ENCODE data around the gene FOXF1.

The FOXF1 gene

DNA sequence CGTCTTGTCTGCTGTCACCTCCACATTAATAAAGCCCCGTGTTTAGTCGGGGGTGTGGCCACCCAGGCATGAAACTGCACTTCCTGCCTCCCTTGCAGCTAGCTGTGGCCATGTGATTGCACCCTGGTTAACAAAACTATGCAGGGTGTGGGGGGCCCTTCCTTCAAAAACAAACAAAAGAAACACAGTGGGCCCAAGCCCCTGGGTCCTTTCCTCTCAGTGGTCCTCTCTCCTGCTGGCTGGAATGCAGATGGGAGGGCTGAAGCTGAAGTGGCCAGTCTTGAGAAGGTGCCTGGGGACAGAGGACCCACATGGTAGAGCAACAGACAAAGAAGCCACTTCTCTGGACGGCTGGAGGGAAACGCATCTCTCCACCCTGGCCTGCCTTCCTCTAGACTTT is 38.0 kb upstream of the FOXF1 start:
- Histone ChIP-seq H3K4me1 (ENCODE audit: low read length) (no peaks in the 10 kb centered on the region), H3K4me2 (ENCODE audit: low read depth, low read length) (no peak overlapping the region), H3K9ac (ENCODE audit: low read length) (no peak overlapping the region), H3K9me2 (replicated peaks; ENCODE audit: insufficient read depth, low read length) (no peaks in the 10 kb centered on the region), H3K27ac (ENCODE audit: low read length) (no peak overlapping the region), H3K27me3 (replicated peaks; ENCODE audit: insufficient read depth, low read length) (peaks cover 63% of the 10 kb centered on the region), H2AFZ (ENCODE audit: low read length) (no peak overlapping the region), H3K9me3 (replicated peaks; ENCODE audit: insufficient read depth, low read length) (no peaks in the 10 kb centered on the region), H3K79me2 (ENCODE audit: low read length) (no peaks in the 10 kb centered on the region), H4K20me1 (ENCODE audit: insufficient read depth, low read length) (no peaks in the 10 kb centered on the region), H3F3A (ENCODE audit: insufficient read depth, low read length) (no peaks in the 10 kb centered on the region), H3K4me3 (ENCODE audit: low read length) (no peak overlapping the region), H3K36me3 (replicated peaks; ENCODE audit: insufficient read depth, low read length) (no peaks in the 10 kb centered on the region)
- no peak for DNase-seq
- TF ChIP-seq EZH2phosphoT487 (IDR thresholded peaks at IDR 0.05; ENCODE audit: low read length): no peak
- no peak for TF ChIP-seq EZH2 (optimal IDR thresholded peaks at IDR 0.05; ENCODE audit: low read depth, low read length)
- TF ChIP-seq, protein P1, sequence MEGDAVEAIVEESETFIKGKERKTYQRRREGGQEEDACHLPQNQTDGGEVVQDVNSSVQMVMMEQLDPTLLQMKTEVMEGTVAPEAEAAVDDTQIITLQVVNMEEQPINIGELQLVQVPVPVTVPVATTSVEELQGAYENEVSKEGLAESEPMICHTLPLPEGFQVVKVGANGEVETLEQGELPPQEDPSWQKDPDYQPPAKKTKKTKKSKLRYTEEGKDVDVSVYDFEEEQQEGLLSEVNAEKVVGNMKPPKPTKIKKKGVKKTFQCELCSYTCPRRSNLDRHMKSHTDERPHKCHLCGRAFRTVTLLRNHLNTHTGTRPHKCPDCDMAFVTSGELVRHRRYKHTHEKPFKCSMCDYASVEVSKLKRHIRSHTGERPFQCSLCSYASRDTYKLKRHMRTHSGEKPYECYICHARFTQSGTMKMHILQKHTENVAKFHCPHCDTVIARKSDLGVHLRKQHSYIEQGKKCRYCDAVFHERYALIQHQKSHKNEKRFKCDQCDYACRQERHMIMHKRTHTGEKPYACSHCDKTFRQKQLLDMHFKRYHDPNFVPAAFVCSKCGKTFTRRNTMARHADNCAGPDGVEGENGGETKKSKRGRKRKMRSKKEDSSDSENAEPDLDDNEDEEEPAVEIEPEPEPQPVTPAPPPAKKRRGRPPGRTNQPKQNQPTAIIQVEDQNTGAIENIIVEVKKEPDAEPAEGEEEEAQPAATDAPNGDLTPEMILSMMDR (IDR thresholded peaks at IDR 0.05; ENCODE audit: low read length): no peak

DNA sequence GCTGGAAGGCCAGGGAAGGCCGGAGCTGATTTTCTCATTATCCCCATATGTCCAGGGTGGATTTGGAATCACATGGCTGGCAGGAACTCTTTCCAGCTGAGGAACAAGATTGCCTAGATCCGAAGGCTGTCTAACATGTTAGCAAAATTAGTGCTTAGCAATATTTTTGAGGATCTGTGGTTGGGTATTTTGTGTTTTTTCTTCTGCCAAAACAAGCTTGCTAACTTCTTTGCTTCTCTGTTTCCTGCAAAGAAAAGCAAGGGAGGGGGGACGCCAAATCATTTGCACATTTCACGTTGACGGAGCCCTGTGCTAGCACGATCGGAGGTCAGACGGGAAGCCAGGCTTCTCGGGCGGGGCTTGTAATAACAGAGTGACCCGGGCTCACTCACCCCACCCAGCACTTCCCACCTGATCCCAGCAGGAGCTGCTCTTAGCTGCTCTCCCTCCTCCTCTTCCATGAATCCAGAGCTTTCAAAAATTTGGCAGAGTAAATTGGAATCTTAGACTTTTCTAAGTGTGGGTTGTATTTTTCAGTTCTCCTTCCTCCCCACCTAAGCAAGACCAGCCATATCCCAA is 33.3 kb upstream of the FOXF1 start:
- DNase-seq: no peak
- H3K9me2 ChIP-seq (replicated peaks; ENCODE audit: insufficient read depth, low read length): no peaks in the 10 kb centered on the region
- H3K4me3 ChIP-seq (ENCODE audit: low read length): no peak overlapping the region
- H3K27ac ChIP-seq (ENCODE audit: low read length): no peak overlapping the region
- no peaks in the 10 kb centered on the region for H3K9me3 ChIP-seq (replicated peaks; ENCODE audit: insufficient read depth, low read length)
- H2AFZ ChIP-seq (ENCODE audit: low read length): no peak overlapping the region
- no peaks in the 10 kb centered on the region for H3K36me3 ChIP-seq (replicated peaks; ENCODE audit: insufficient read depth, low read length)
- H3F3A ChIP-seq (ENCODE audit: insufficient read depth, low read length): no peaks in the 10 kb centered on the region
- H3K4me1 ChIP-seq (ENCODE audit: low read length): no peaks in the 10 kb centered on the region
- peaks cover 68% of the 10 kb centered on the region for H3K27me3 ChIP-seq (replicated peaks; ENCODE audit: insufficient read depth, low read length)
- H3K4me2 ChIP-seq (ENCODE audit: low read depth, low read length): no peak overlapping the region
- TF ChIP-seq, protein P1 (IDR thresholded peaks at IDR 0.05; ENCODE audit: low read length): no peak
- no peak for TF ChIP-seq EZH2 (optimal IDR thresholded peaks at IDR 0.05; ENCODE audit: low read depth, low read length)
- TF ChIP-seq EZH2phosphoT487 (IDR thresholded peaks at IDR 0.05; ENCODE audit: low read length): no peak
- no peaks in the 10 kb centered on the region for H4K20me1 ChIP-seq (ENCODE audit: insufficient read depth, low read length)
- H3K9ac ChIP-seq (ENCODE audit: low read length): no peak overlapping the region
- H3K79me2 ChIP-seq (ENCODE audit: low read length): no peaks in the 10 kb centered on the region

DNA sequence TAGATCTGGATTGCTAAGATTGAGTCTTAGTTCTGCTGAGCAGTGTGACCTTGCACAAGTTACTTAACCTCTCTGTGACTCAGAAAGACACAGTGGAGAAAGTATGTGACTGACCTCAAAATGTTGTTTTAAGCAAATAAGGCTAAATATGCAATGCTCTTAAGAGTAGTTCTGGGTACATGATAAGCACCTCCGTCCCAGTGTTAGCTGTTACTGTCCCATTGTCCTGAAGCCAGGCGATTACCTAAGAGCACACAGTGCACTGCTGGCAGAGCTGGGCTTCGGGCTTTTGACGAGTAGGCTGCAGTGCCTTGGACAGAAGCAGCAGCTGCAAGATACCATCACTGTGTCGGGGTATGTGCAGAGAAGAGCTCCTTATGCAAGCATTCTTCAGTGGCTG is 32.7 kb upstream of the FOXF1 start:
- H4K20me1 ChIP-seq (ENCODE audit: insufficient read depth, low read length): no peaks in the 10 kb centered on the region
- no peaks in the 10 kb centered on the region for H3K36me3 ChIP-seq (replicated peaks; ENCODE audit: insufficient read depth, low read length)
- no peak overlapping the region for H3K4me3 ChIP-seq (ENCODE audit: low read length)
- no peaks in the 10 kb centered on the region for H3F3A ChIP-seq (ENCODE audit: insufficient read depth, low read length)
- H2AFZ ChIP-seq (ENCODE audit: low read length): no peak overlapping the region
- peaks cover 70% of the 10 kb centered on the region for H3K27me3 ChIP-seq (replicated peaks; ENCODE audit: insufficient read depth, low read length)
- no peaks in the 10 kb centered on the region for H3K9me3 ChIP-seq (replicated peaks; ENCODE audit: insufficient read depth, low read length)
- H3K27ac ChIP-seq (ENCODE audit: low read length): no peak overlapping the region
- H3K9me2 ChIP-seq (replicated peaks; ENCODE audit: insufficient read depth, low read length): no peaks in the 10 kb centered on the region
- TF ChIP-seq EZH2 (optimal IDR thresholded peaks at IDR 0.05; ENCODE audit: low read depth, low read length) (no peak), EZH2phosphoT487 (IDR thresholded peaks at IDR 0.05; ENCODE audit: low read length) (no peak)
- TF ChIP-seq, protein P1 (IDR thresholded peaks at IDR 0.05; ENCODE audit: low read length): no peak
- H3K79me2 ChIP-seq (ENCODE audit: low read length): no peaks in the 10 kb centered on the region
- no peak for DNase-seq
- no peak overlapping the region for H3K4me2 ChIP-seq (ENCODE audit: low read depth, low read length)
- no peaks in the 10 kb centered on the region for H3K4me1 ChIP-seq (ENCODE audit: low read length)
- no peak overlapping the region for H3K9ac ChIP-seq (ENCODE audit: low read length)

All from MM.1S (cell line).